IMR-90 (cell line): ENCODE results near the gene XDH. TPM values are rescaled to one million over a fixed set of nuclear protein-coding genes. Genes with fewer than 3 reads are reported as not detected.

Experiments used
- ATAC-seq: fragments of 200-7000 bp; cut with Tn5 transposase; 2 replicates; pipeline ENCODE4 v1.9.1; 2020; ENCODE audit warnings: low read depth, mild to moderate bottlenecking, moderate library complexity
- BruUV-seq: library from RNA; stranded (reverse); fragments of 400-500 nt; replicated peaks from 2 replicates; lab custom pipeline; 2021; lab: Mats Ljungman, UMichigan
- CTCF ChIA-PET: fragments of 300-600 bp; formaldehyde crosslinking; extraction: SDS; loops from one replicate; lab custom pipeline; 2021; ENCODE audit warnings: antibody characterized with exemption; lab: Yijun Ruan, JAX
- POLR2A ChIA-PET: fragments of 300-600 bp; sonication (Branson Sonifier 250); formaldehyde crosslinking; loops from one replicate; lab custom pipeline; 2022; ENCODE audit warnings: antibody characterized with exemption; ENCODE audit not compliant: unreplicated experiment; lab: Charles Lee
- DNase-seq: peaks from one replicate; pipeline ENCODE4 v3.0.0; 2013
- H2AFZ ChIP-seq: replicated peaks from 2 replicates; pipeline ENCODE3; 2013; ENCODE audit warnings: low read length, mild to moderate bottlenecking; ENCODE audit not compliant: poor library complexity
- H2AK5ac ChIP-seq: 2 replicates; pipeline ENCODE4 v1.6.1; 2013; ENCODE audit warnings: low read depth, low read length, inconsistent platforms
- H2AK9ac ChIP-seq: replicated peaks from 2 replicates; pipeline ENCODE3; 2013; ENCODE audit warnings: mild to moderate bottlenecking, low read depth, low read length, moderate library complexity; ENCODE audit not compliant: poor library complexity
- H2BK120ac ChIP-seq: 2 replicates; pipeline ENCODE4 v1.6.1; 2013; ENCODE audit warnings: low read depth, low read length, inconsistent platforms
- H2BK15ac ChIP-seq: 3 replicates; pipeline ENCODE4 v1.6.1; 2013; ENCODE audit warnings: low read depth, low read length, inconsistent platforms
- H2BK20ac ChIP-seq: 2 replicates; pipeline ENCODE4 v1.6.1; 2013; ENCODE audit warnings: low read depth, mild to moderate bottlenecking, inconsistent platforms, low read length, moderate library complexity
- H2BK5ac ChIP-seq: 2 replicates; pipeline ENCODE4 v1.6.1; 2013; ENCODE audit warnings: mild to moderate bottlenecking, low read depth, low read length, inconsistent platforms; ENCODE audit not compliant: poor library complexity, severe bottlenecking
- H3K14ac ChIP-seq: replicated peaks from 2 replicates; pipeline ENCODE4 v1.6.1; 2013; ENCODE audit warnings: low read depth, low read length, inconsistent platforms
- H3K18ac ChIP-seq: 2 replicates; pipeline ENCODE4 v1.6.1; 2013; ENCODE audit warnings: low read depth, low read length, control low read depth
- H3K23ac ChIP-seq: 2 replicates; pipeline ENCODE4 v1.6.1; 2013; ENCODE audit warnings: low read depth, low read length, inconsistent platforms
- H3K27ac ChIP-seq: 2 replicates; pipeline ENCODE4 v1.5.1; 2013; ENCODE audit warnings: mild to moderate bottlenecking, control low read depth, low read length; ENCODE audit not compliant: insufficient read depth
- H3K27me3 ChIP-seq: 2 replicates; pipeline ENCODE4 v1.6.1; 2013; ENCODE audit warnings: low read length; ENCODE audit not compliant: control insufficient read depth, insufficient read depth
- H3K36me3 ChIP-seq: 2 replicates; pipeline ENCODE4 v1.6.1; 2013; ENCODE audit warnings: low read length, mixed read lengths; ENCODE audit not compliant: control insufficient read depth, insufficient read depth
- H3K4ac ChIP-seq: 2 replicates; pipeline ENCODE4 v1.6.1; 2013; ENCODE audit warnings: low read depth, low read length, inconsistent platforms
- H3K4me1 ChIP-seq: 2 replicates; pipeline ENCODE4 v1.6.1; 2013; ENCODE audit warnings: low read length, mixed read lengths; ENCODE audit not compliant: control insufficient read depth, insufficient read depth
- H3K4me2 ChIP-seq: 2 replicates; pipeline ENCODE4 v1.6.1; 2013; ENCODE audit warnings: low read depth, mild to moderate bottlenecking, control low read depth, low read length, moderate library complexity
- H3K4me3 ChIP-seq: 2 replicates; pipeline ENCODE4 v1.5.1; 2013; ENCODE audit warnings: low read depth, mild to moderate bottlenecking, control low read depth, low read length, moderate library complexity; ENCODE audit not compliant: insufficient read depth
- H3K56ac ChIP-seq: 2 replicates; pipeline ENCODE4 v1.6.1; 2013; ENCODE audit warnings: low read length, inconsistent platforms; ENCODE audit not compliant: insufficient read depth; ENCODE audit errors: extremely low read depth
- H3K79me1 ChIP-seq, 2 experiments: 2 replicates each; pipeline ENCODE4 v1.6.1; 2013; ENCODE audit warnings: low read length in 2 of 2, inconsistent platforms in 1 of 2, low read depth in 1 of 2
- H3K9ac ChIP-seq: 2 replicates; pipeline ENCODE4 v1.6.1; 2013; ENCODE audit warnings: low read depth, low read length, control low read depth
- H3K9me1 ChIP-seq: 2 replicates; pipeline ENCODE4 v1.6.1; 2013; ENCODE audit warnings: low read length, inconsistent platforms; ENCODE audit not compliant: insufficient read depth
- H3K9me3 ChIP-seq: 2 replicates; pipeline ENCODE4 v1.6.1; 2013; ENCODE audit warnings: low read length; ENCODE audit not compliant: control insufficient read depth, insufficient read depth
- H4K20me1 ChIP-seq: 2 replicates; pipeline ENCODE4 v1.6.1; 2013; ENCODE audit warnings: low read length, inconsistent platforms; ENCODE audit not compliant: insufficient read depth
- H4K5ac ChIP-seq: 2 replicates; pipeline ENCODE4 v1.6.1; 2013; ENCODE audit warnings: mild to moderate bottlenecking, low read depth, low read length, control low read depth
- H4K8ac ChIP-seq, 2 experiments: 2 replicates each; pipeline ENCODE4 v1.6.1; 2013; ENCODE audit warnings: low read depth in 2 of 2, low read length in 2 of 2, control low read depth in 1 of 2, inconsistent platforms in 1 of 2
- H4K91ac ChIP-seq: 2 replicates; pipeline ENCODE4 v1.6.1; 2013; ENCODE audit warnings: low read depth, low read length, inconsistent platforms; ENCODE audit not compliant: insufficient read depth
- BHLHE40 ChIP-seq: fragments of 150-350 bp; IDR thresholded peaks from 2 replicates; pipeline ENCODE4 v1.6.1; 2016; ENCODE audit warnings: mild to moderate bottlenecking, low read depth, low read length
- CEBPB ChIP-seq: IDR thresholded peaks from 2 replicates; pipeline ENCODE4 v1.6.1; 2012; ENCODE audit warnings: low read depth, low read length, improper control_type of control experiment
- CHD1 ChIP-seq: IDR thresholded peaks from 2 replicates; pipeline ENCODE4 v1.6.1; 2012; ENCODE audit warnings: low read depth, low read length, improper control_type of control experiment
- FOS ChIP-seq: fragments of 150-350 bp; IDR thresholded peaks from 2 replicates; pipeline ENCODE4 v1.6.1; 2016; ENCODE audit warnings: low read depth, low read length
- MAFK ChIP-seq: IDR thresholded peaks from 2 replicates; pipeline ENCODE4 v1.6.1; 2012; ENCODE audit warnings: low read depth, low read length, improper control_type of control experiment
- MAZ ChIP-seq: IDR thresholded peaks from 2 replicates; pipeline ENCODE4 v1.6.1; 2012; ENCODE audit warnings: low read depth, mild to moderate bottlenecking, low read length, improper control_type of control experiment, moderate library complexity, borderline replicate concordance
- MXI1 ChIP-seq: IDR thresholded peaks from 2 replicates; pipeline ENCODE4 v1.6.1; 2012; ENCODE audit warnings: low read depth, mild to moderate bottlenecking, low read length, moderate library complexity, borderline replicate concordance
- NFE2L2 ChIP-seq: fragments of 150-350 bp; IDR thresholded peaks from 2 replicates; pipeline ENCODE4 v1.6.1; 2016; ENCODE audit warnings: low read depth, mild to moderate bottlenecking, low read length
- POLR2A ChIP-seq: IDR thresholded peaks from 2 replicates; pipeline ENCODE4 v1.6.1; 2012; ENCODE audit warnings: mild to moderate bottlenecking, low read depth, low read length
- RAD21 ChIP-seq: IDR thresholded peaks from 2 replicates; pipeline ENCODE4 v1.6.1; 2012; ENCODE audit warnings: low read length, improper control_type of control experiment
- RCOR1 ChIP-seq: IDR thresholded peaks from 2 replicates; pipeline ENCODE4 v1.6.1; 2012; ENCODE audit warnings: mild to moderate bottlenecking, low read length, improper control_type of control experiment; ENCODE audit not compliant: insufficient replicate concordance
- RFX5 ChIP-seq: IDR thresholded peaks from 2 replicates; pipeline ENCODE4 v1.8.0; 2012; ENCODE audit warnings: low read depth, mild to moderate bottlenecking, low read length, moderate library complexity
- SMC3 ChIP-seq: fragments of 150-350 bp; IDR thresholded peaks from 2 replicates; pipeline ENCODE4 v1.6.1; 2016; ENCODE audit warnings: low read depth, mild to moderate bottlenecking, antibody characterized with exemption, low read length, moderate library complexity
- WGBS, 2 experiments: methylation state at CpG; one replicate each; pipeline versions ENCODE4 v1.1.5 to v1.1.7; 2013; ENCODE audit warnings: missing lambda C conversion rate in 2 of 2; ENCODE audit not compliant: insufficient read length in 1 of 2; ENCODE audit errors: extremely low coverage in 2 of 2; 5-methylcytosine and 5-hydroxymethylcytosine counted together
- dilution Hi-C: fragments of 300-500 bp; cut with HindIII; formaldehyde crosslinking; loops from one replicate; pipeline ENCODE4 v1.14.3; 2018; ENCODE audit warnings: low sequenced_read_pairs; ENCODE audit not compliant: unreplicated experiment
- in situ Hi-C: fragments of 300-500 bp; cut with MboI; formaldehyde crosslinking; loops from 3 replicates; pipeline ENCODE4 v1.14.3; 2019; ENCODE audit warnings: low sequenced_read_pairs, inconsistent platforms, mixed read lengths
- intact Hi-C: fragments of 100-400 bp; cut with micrococcal nuclease; formaldehyde crosslinking; loops from 2 replicates; pipeline ENCODE4 v1.10.0; 2022
- polyA plus RNA-seq, 3 experiments: library from polyadenylated mRNA; depleted of rRNA; stranded (reverse); fragments of >200 nt; gene quantifications; 2 replicates each; pipeline ENCODE4 v1.2.3, GENCODE V29; 2012; ENCODE audit warnings: low replicate concordance in 1 of 3
- total RNA-seq: library from RNA; depleted of rRNA; stranded (reverse); fragments of >200 nt; gene quantifications from 2 replicates; pipeline ENCODE4 v1.2.3, GENCODE V29; 2012
- TF ChIP-seq, protein P1 (sequence below): conservative IDR thresholded peaks from 2 replicates; pipeline ENCODE4 v1.5.1; 2012; ENCODE audit warnings: mild to moderate bottlenecking, low read depth, low read length, improper control_type of control experiment
- TF ChIP-seq, protein P2 (sequence below): fragments of 150-350 bp; IDR thresholded peaks from 2 replicates; pipeline ENCODE4 v1.6.1; 2016; ENCODE audit warnings: low read depth, mild to moderate bottlenecking, low read length, moderate library complexity, borderline replicate concordance
- TF ChIP-seq, protein P3 (sequence below): fragments of 150-350 bp; IDR thresholded peaks from 2 replicates; pipeline ENCODE4 v1.6.1; 2017; ENCODE audit warnings: mild to moderate bottlenecking, antibody characterized with exemption, low read length, low read depth

Gene XDH
- total and polyA plus RNA-seq, 2 of the 4 experiments (the other 2 are of a cell fraction): 0.46 to 1.1 TPM

DNA sequence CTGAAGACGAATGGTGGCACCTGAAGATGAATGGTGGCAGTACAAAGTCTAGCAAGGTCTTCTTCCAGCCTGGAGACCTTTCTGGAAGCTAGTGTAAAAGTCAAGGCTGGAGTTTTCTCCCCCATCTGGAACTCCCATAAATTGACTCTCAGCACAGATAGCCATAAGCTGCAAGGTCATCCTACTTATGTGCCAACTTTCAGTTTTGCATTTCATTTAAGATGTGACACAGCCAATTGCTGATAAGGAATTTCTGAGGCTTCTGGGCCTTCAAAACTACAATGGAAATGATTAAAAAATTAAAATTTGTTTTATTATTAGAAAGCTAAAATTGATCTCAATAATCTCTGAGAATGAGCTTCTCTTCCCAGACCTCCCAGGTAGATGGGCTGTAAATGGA is 10.2 kb downstream of the XDH start:
- WGBS, 2 experiments: no CpG with 5 or more reads among the region's 1 CpG
- no peak overlapping the region for H4K5ac ChIP-seq
- no peak overlapping the region for H2BK20ac ChIP-seq
- H4K91ac ChIP-seq: no peak overlapping the region
- no peaks in the 10 kb centered on the region for H3K27me3 ChIP-seq
- no peak overlapping the region for H3K9ac ChIP-seq
- no peak overlapping the region for H3K4me2 ChIP-seq
- H2AFZ ChIP-seq: no peak overlapping the region
- ChIA-PET CTCF (no interaction called here), POLR2A (interaction anchor here (0.5 to 0.6 kb wide), 2 partner anchors 20 to 655 kb away, joined by 3 to 6 read pairs; no protein-coding TSS in a partner anchor)
- dilution Hi-C loops (no loop called here), intact Hi-C loops (no loop called here), in situ Hi-C loops (no loop called here)
- H2BK15ac ChIP-seq: no peak overlapping the region
- no peaks in the 10 kb centered on the region for H3K79me1 ChIP-seq
- no peak overlapping the region for H2AK5ac ChIP-seq
- H2AK9ac ChIP-seq: peak overlapping the region; percentile 15
- ATAC-seq: no peak
- no TSS peak for BruUV-seq
- H3K36me3 ChIP-seq: no peaks in the 10 kb centered on the region
- H3K23ac ChIP-seq: no peak overlapping the region
- H4K8ac ChIP-seq: no peak overlapping the region
- no peak overlapping the region for H3K56ac ChIP-seq
- no peak overlapping the region for H3K4ac ChIP-seq
- no peaks in the 10 kb centered on the region for H4K20me1 ChIP-seq
- no peak overlapping the region for H3K18ac ChIP-seq
- H3K9me1 ChIP-seq: peaks cover 5% of the 10 kb centered on the region; the same call in 1 of the 2 replicates
- TF ChIP-seq FOS (no peak), RFX5 (no peak), RCOR1 (no peak), SMC3 (no peak), MAFK (no peak), MAZ (no peak), CEBPB (no peak), NFE2L2 (no peak), BHLHE40 (no peak), POLR2A (no peak), CHD1 (no peak), MXI1 (no peak), RAD21 (no peak)
- TF ChIP-seq, protein P1, sequence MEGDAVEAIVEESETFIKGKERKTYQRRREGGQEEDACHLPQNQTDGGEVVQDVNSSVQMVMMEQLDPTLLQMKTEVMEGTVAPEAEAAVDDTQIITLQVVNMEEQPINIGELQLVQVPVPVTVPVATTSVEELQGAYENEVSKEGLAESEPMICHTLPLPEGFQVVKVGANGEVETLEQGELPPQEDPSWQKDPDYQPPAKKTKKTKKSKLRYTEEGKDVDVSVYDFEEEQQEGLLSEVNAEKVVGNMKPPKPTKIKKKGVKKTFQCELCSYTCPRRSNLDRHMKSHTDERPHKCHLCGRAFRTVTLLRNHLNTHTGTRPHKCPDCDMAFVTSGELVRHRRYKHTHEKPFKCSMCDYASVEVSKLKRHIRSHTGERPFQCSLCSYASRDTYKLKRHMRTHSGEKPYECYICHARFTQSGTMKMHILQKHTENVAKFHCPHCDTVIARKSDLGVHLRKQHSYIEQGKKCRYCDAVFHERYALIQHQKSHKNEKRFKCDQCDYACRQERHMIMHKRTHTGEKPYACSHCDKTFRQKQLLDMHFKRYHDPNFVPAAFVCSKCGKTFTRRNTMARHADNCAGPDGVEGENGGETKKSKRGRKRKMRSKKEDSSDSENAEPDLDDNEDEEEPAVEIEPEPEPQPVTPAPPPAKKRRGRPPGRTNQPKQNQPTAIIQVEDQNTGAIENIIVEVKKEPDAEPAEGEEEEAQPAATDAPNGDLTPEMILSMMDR: no peak
- TF ChIP-seq, protein P2, sequence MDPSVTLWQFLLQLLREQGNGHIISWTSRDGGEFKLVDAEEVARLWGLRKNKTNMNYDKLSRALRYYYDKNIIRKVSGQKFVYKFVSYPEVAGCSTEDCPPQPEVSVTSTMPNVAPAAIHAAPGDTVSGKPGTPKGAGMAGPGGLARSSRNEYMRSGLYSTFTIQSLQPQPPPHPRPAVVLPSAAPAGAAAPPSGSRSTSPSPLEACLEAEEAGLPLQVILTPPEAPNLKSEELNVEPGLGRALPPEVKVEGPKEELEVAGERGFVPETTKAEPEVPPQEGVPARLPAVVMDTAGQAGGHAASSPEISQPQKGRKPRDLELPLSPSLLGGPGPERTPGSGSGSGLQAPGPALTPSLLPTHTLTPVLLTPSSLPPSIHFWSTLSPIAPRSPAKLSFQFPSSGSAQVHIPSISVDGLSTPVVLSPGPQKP: no peak
- TF ChIP-seq, protein P3, sequence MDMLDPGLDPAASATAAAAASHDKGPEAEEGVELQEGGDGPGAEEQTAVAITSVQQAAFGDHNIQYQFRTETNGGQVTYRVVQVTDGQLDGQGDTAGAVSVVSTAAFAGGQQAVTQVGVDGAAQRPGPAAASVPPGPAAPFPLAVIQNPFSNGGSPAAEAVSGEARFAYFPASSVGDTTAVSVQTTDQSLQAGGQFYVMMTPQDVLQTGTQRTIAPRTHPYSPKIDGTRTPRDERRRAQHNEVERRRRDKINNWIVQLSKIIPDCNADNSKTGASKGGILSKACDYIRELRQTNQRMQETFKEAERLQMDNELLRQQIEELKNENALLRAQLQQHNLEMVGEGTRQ: no peak
- H3K27ac ChIP-seq: no peak overlapping the region
- 0 out of 2 replicates have a peak overlapping the region, but pooled peaks have one; percentile 31 for H2BK120ac ChIP-seq
- H3K9me3 ChIP-seq: no peaks in the 10 kb centered on the region
- no peak overlapping the region for H3K4me3 ChIP-seq
- no peak overlapping the region for H2BK5ac ChIP-seq
- peaks cover 10% of the 10 kb centered on the region; the same call in 1 of the 2 replicates for H3K4me1 ChIP-seq
- peak; percentile 19 for DNase-seq
- H3K14ac ChIP-seq: 0 out of 2 replicates have a peak overlapping the region, but pooled peaks have one; percentile 26
